Measurements from ENCODE around the gene POT1.

POT1 gene

GRCh38 chr7:124808206-124808605 lies 121.4 kb downstream of the POT1 start:
- DNase-seq, result no peak

- DNase-seq, result no peak
Observed at GRCh38 chr7:124801330-124801895, 128.2 kb downstream of the POT1 start.

- no peak for DNase-seq
Observed at GRCh38 chr7:124800386-124800785, 129.2 kb downstream of the POT1 start.

- DNase-seq, result no peak
Observed at GRCh38 chr7:124799448-124799847, 130.2 kb downstream of the POT1 start.

- DNase-seq, result no peak
Observed at GRCh38 chr7:124796771-124797170, 132.9 kb downstream of the POT1 start.

GRCh38 chr7:124792696-124793095 lies 136.9 kb downstream of the POT1 start:
- DNase-seq, result no peak

- no peak for DNase-seq
Observed at GRCh38 chr7:124792002-124792401, 137.6 kb downstream of the POT1 start.

- DNase-seq, result no peak
Observed at GRCh38 chr7:124791426-124791825, 138.2 kb downstream of the POT1 start.

- peak in 1 of 14 donors; percentile 13 for DNase-seq
Observed at GRCh38 chr7:124790645-124791044, 139.0 kb downstream of the POT1 start.

GRCh38 chr7:124785994-124786393 lies 143.6 kb downstream of the POT1 start:
- no peak for DNase-seq

GRCh38 chr7:124784879-124785818 lies 144.5 kb downstream of the POT1 start:
- DNase-seq, result peak in 9 of 14 donors; percentile 5 to 57 (median 30)

GRCh38 chr7:124783271-124783670 lies 146.4 kb downstream of the POT1 start:
- DNase-seq, result no peak

GRCh38 chr7:124781907-124782734 lies 147.5 kb downstream of the POT1 start:
- no peak for DNase-seq

- no peak for DNase-seq
Observed at GRCh38 chr7:124781418-124781817, 148.2 kb downstream of the POT1 start.

- DNase-seq, result no peak
Observed at GRCh38 chr7:124780608-124781007, 149.0 kb downstream of the POT1 start.

GRCh38 chr7:124780056-124780455 lies 149.6 kb downstream of the POT1 start:
- no peak for DNase-seq

- no peak for DNase-seq
Observed at GRCh38 chr7:124779620-124780019, 150.0 kb downstream of the POT1 start.

GRCh38 chr7:124779194-124779593 lies 150.4 kb downstream of the POT1 start:
- no peak for DNase-seq

- DNase-seq, result no peak
Observed at GRCh38 chr7:124777268-124777667, 152.4 kb downstream of the POT1 start.

- DNase-seq, result no peak
Observed at GRCh38 chr7:124776153-124776552, 153.5 kb downstream of the POT1 start.

- no peak for DNase-seq
Observed at GRCh38 chr7:124775422-124775821, 154.2 kb downstream of the POT1 start.

- DNase-seq, result no peak
Observed at GRCh38 chr7:124773938-124774337, 155.7 kb downstream of the POT1 start.

GRCh38 chr7:124773339-124773738 lies 156.3 kb downstream of the POT1 start:
- DNase-seq, result no peak

Measured in C1 segment of cervical spinal cord (tissue), 14 donors.